HG03045 (cell line): ENCODE results near the gene C17orf75.

Source experiments
- ATAC-seq: cut with Tn5 transposase; IDR thresholded peaks from one replicate; pipeline ENCODE4 v1.9.1; 2021; ENCODE audit warnings: mild to moderate bottlenecking, moderate library complexity; ENCODE audit not compliant: unreplicated experiment

Gene C17orf75

GRCh38 chr17:32279891-32280716, 61.9 kb downstream of the C17orf75 start:
- ATAC-seq = no peak

GRCh38 chr17:32278815-32279214, 63.2 kb downstream of the C17orf75 start:
- ATAC-seq = no peak
